WERI-Rb-1 (cell line): ENCODE results near the gene STAT4.

Source experiments
- DNase-seq: peaks from one replicate; pipeline ENCODE4 v3.0.0-alpha.2; 2020
- H3K27ac ChIP-seq: fragments of 250-450 bp; sonication (Bioruptor Pico); 2 replicates; pipeline ENCODE4 v1.5.1; 2020; ENCODE audit warnings: mild to moderate bottlenecking, moderate library complexity
- H3K27me3 ChIP-seq: fragments of 250-450 bp; sonication (Bioruptor Pico); 2 replicates; pipeline ENCODE4 v1.5.1; 2021; ENCODE audit warnings: mild to moderate bottlenecking, low read depth, moderate library complexity; ENCODE audit not compliant: insufficient read depth, severe bottlenecking
- H3K36me3 ChIP-seq: fragments of 250-450 bp; sonication (Bioruptor Pico); 2 replicates; pipeline ENCODE4 v1.5.1; 2020; ENCODE audit warnings: mild to moderate bottlenecking, moderate library complexity
- H3K4me3 ChIP-seq: 2 replicates; pipeline ENCODE4 v1.5.1; 2011; ENCODE audit warnings: low read depth, mild to moderate bottlenecking, control low read depth, low read length
- H3K9me3 ChIP-seq: fragments of 250-450 bp; sonication (Bioruptor Pico); 2 replicates; pipeline ENCODE4 v1.5.1; 2021; ENCODE audit warnings: mild to moderate bottlenecking, moderate library complexity; ENCODE audit not compliant: severe bottlenecking
- TF ChIP-seq, protein P1 (sequence below): IDR thresholded peaks from 2 replicates; pipeline ENCODE4 v1.5.1; 2011; ENCODE audit warnings: low read depth, mild to moderate bottlenecking, control low read depth, inconsistent platforms, low read length

Gene STAT4

DNA sequence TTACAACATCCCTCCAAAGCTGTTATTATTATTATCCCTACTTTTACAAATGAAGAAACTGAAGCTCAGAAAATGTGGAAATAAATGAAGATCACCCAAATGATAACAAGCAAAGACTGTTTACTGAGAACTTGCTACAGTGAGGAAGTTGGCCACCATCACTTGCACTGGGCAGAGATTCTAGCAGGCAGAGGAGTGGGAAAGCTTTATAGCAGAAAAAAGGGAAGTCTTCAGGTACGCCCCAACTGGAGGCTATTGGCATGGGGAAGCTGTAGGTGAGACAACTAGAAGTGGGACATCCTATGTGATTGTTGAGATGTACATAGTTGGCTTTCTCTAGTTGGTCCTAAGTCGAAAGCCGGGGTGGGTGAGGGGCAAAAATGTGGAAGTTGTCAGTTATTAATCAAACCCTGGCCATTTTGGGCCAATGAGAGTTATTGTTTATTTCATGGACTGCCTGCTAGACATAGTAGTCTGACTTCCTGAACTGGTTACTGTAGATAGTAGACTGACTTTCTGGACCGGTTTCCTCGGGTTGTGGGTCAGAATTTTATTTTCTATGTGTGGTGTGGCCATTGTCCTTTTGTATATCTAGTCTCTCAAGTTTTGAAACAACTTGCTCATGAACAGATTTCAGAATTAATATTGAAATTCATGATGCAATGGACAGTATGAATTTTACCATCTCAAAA, 40.2 kb upstream of the STAT4 start:
- DNase-seq, result no peak
- Histone ChIP-seq H3K27me3 (no peaks in the 10 kb centered on the region), H3K9me3 (no peaks in the 10 kb centered on the region), H3K27ac (no peak overlapping the region), H3K4me3 (no peak overlapping the region), H3K36me3 (no peaks in the 10 kb centered on the region)
- TF ChIP-seq, protein P1, sequence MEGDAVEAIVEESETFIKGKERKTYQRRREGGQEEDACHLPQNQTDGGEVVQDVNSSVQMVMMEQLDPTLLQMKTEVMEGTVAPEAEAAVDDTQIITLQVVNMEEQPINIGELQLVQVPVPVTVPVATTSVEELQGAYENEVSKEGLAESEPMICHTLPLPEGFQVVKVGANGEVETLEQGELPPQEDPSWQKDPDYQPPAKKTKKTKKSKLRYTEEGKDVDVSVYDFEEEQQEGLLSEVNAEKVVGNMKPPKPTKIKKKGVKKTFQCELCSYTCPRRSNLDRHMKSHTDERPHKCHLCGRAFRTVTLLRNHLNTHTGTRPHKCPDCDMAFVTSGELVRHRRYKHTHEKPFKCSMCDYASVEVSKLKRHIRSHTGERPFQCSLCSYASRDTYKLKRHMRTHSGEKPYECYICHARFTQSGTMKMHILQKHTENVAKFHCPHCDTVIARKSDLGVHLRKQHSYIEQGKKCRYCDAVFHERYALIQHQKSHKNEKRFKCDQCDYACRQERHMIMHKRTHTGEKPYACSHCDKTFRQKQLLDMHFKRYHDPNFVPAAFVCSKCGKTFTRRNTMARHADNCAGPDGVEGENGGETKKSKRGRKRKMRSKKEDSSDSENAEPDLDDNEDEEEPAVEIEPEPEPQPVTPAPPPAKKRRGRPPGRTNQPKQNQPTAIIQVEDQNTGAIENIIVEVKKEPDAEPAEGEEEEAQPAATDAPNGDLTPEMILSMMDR, result no peak

DNA sequence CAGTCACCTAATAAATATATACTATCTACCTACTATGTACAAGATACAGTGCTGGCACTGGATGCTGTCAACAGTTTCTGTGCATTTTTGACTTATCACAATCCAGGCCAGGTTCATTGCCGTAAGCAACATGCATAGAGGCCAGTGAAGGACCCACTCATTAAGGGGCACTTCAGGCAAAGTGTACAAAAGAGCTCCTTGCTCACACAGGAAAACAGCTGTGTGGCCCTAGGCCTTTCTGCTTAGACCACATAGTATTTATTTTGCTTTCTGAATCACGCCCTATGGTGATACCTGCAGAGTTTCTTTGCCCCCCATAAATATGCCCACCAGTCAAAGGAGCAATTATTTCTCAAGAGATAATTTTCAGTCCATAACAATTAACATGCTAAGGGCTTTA, 39.6 kb upstream of the STAT4 start:
- no peak for DNase-seq
- Histone ChIP-seq H3K9me3 (no peaks in the 10 kb centered on the region), H3K4me3 (no peak overlapping the region), H3K27me3 (no peaks in the 10 kb centered on the region), H3K36me3 (no peaks in the 10 kb centered on the region), H3K27ac (no peak overlapping the region)
- TF ChIP-seq, protein P1, result no peak

DNA sequence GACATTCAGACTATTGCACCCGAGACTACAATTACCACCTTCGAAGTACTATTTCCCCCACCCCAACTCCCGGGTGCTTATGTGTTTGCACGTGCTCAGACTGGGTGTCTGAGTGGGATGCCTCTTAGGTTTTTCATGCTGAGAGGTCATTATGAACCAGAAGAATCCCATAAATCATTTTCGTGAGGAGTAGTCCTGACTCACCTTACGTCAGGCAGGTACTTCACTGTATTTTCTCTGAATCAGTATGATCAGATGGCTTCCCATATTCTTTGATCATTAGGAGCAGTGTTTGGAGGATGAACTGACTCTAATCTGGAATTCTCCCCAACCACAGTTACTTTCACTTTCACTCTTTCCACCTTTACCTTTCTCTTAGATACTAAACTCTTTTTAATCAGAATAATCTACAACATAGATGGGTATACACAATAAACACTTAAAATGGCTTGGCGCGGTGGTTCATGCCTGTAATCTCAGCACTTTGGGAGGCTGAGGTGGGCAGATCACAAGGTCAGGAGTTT, 38.4 kb upstream of the STAT4 start:
- TF ChIP-seq, protein P1, result no peak
- no peak overlapping the region for H3K4me3 ChIP-seq
- no peaks in the 10 kb centered on the region for H3K9me3 ChIP-seq
- H3K36me3 ChIP-seq, result no peaks in the 10 kb centered on the region
- no peak overlapping the region for H3K27ac ChIP-seq
- DNase-seq, result no peak
- H3K27me3 ChIP-seq, result no peaks in the 10 kb centered on the region

DNA sequence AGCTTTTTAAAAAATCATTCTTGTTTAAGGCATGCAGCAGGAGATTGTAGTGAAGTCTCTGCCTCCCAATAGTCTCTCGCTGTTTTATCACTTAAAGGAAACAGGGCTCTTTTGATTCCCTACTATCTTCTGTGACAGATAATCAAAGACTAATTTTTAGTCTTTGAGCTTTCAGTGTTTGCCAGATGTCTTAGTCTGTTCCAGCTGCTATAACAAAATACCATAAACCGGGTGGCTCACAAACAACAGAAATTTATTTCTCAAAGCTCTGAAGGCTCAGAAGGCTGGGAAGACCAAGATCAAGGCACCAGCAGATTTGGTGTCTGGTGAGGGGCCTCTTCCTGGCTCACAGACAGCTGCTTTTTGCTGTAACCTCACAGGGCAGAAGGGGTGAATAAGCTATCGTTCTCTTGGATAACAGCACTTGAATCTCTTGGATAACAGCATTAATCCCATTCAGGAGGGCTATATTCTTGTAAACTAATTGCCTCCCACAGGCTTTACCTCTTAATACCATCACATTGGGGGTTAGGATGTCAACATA, 37.8 kb upstream of the STAT4 start:
- DNase-seq, result no peak
- Histone ChIP-seq H3K27me3 (no peaks in the 10 kb centered on the region), H3K9me3 (no peaks in the 10 kb centered on the region), H3K4me3 (no peak overlapping the region), H3K36me3 (no peaks in the 10 kb centered on the region), H3K27ac (no peak overlapping the region)
- TF ChIP-seq, protein P1, result no peak

DNA sequence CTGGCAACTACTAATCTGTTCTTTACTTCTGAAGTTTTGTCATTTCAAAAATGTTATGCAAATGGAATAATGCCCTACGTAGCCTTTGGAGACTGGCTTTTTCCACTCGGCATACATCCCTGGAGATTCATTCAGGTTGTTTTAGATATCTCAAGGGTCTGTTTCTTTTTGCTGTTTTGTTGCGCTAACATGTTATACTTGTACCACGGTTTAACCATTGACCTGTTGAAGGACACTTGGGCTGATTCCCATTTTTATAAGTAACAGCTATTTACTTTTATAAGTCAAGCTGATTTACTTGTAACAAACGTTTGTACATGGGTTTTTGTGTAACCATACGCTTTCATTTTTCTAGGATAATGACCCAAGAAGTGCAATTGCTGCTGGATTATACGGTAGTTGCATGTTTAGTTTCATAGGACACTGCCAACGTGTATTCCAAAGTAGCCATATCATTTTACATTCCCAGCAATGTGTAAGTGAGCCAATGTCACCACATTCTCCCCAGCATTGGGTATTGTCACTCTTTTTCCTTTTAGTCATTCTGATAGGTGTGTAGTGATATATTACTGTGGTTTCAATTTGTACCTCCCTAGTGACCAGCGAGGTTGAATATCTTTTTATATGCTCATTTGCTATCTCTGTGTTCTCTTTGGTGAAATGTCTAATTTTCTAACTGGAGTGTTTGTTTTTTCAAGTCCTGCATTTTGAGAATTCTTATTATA, 36.5 kb upstream of the STAT4 start:
- TF ChIP-seq, protein P1, result no peak
- Histone ChIP-seq H3K27ac (no peak overlapping the region), H3K4me3 (no peak overlapping the region), H3K27me3 (no peaks in the 10 kb centered on the region), H3K36me3 (no peaks in the 10 kb centered on the region), H3K9me3 (no peaks in the 10 kb centered on the region)
- DNase-seq, result no peak
